GM12878 (cell line): Measurements from ENCODE around the gene OVOL1. TPM values are rescaled to one million over a fixed set of nuclear protein-coding genes. Genes with fewer than 3 reads are reported as not detected.
A peak's percentile ranks its signal among the peaks of the same experiment; 100 is the strongest.

Experiments used
- ATAC-seq: fragments of 200-7000 bp; cut with Tn5 transposase; 3 replicates; pipeline ENCODE4 v1.9.1; 2020; ENCODE audit warnings: mild to moderate bottlenecking, moderate library complexity
- BruUV-seq: library from RNA; stranded (reverse); fragments of 400-500 nt; replicated peaks from 2 replicates; lab custom pipeline; 2021; lab: Mats Ljungman, UMichigan
- CTCF ChIA-PET: fragments of 300-600 bp; sonication (Branson Sonifier 250); formaldehyde crosslinking; extraction: SDS; loops from one replicate; lab custom pipeline; 2021; ENCODE audit warnings: inconsistent platforms; lab: Yijun Ruan, JAX
- POLR2A ChIA-PET: fragments of 350-600 bp; formaldehyde crosslinking; extraction: SDS; loops from one replicate; lab custom pipeline; 2021; ENCODE audit warnings: inconsistent platforms; lab: Charles Lee
- RAD21 ChIA-PET: fragments of 300-600 bp; sonication (Branson Sonifier 250); formaldehyde crosslinking; loops from one replicate; lab custom pipeline; 2023; ENCODE audit warnings: antibody characterized with exemption; ENCODE audit not compliant: unreplicated experiment; lab: Charles Lee
- SMC1A ChIA-PET: fragments of 300-600 bp; sonication (Branson Sonifier 250); formaldehyde crosslinking; loops from one replicate; lab custom pipeline; 2023; ENCODE audit not compliant: unreplicated experiment, uncharacterized antibody; lab: Charles Lee
- DNase-seq: peaks from one replicate; pipeline ENCODE4 v3.0.0-alpha.2; 2011; ENCODE audit warnings: low read depth, low spot score
- FAIRE-seq: peaks from 3 replicates; lab custom pipeline; 2011; peaks lifted over from hg19 to GRCh38; lab: Jason Lieb, UNC
- H2AFZ ChIP-seq: 2 replicates; pipeline ENCODE4 v1.6.0; 2011; ENCODE audit warnings: low read depth, low read length, control low read depth; ENCODE audit not compliant: control insufficient read depth
- H3K27ac ChIP-seq: 2 replicates; pipeline ENCODE4 v1.5.1; 2011; ENCODE audit warnings: control low read depth; ENCODE audit not compliant: control insufficient read depth, insufficient read depth
- H3K27me3 ChIP-seq, 2 experiments: replicated peaks in 1 of 2; 2 replicates each; pipeline versions ENCODE4 v1.6.0 to v1.6.1; 2011; ENCODE audit warnings: low read length in 1 of 2; ENCODE audit not compliant: control insufficient read depth in 2 of 2, insufficient read depth in 2 of 2
- H3K36me3 ChIP-seq, 2 experiments: 2 replicates each; pipeline ENCODE4 v1.5.1; 2011; ENCODE audit warnings: low read length in 1 of 2; ENCODE audit not compliant: control insufficient read depth in 2 of 2, insufficient read depth in 2 of 2
- H3K4me1 ChIP-seq: 2 replicates; pipeline ENCODE4 v1.6.1; 2011; ENCODE audit warnings: mild to moderate bottlenecking, low read length, moderate library complexity, mixed read lengths; ENCODE audit not compliant: control insufficient read depth, insufficient read depth
- H3K4me2 ChIP-seq: 2 replicates; pipeline ENCODE4 v1.6.0; 2011; ENCODE audit warnings: control low read depth; ENCODE audit not compliant: control insufficient read depth, insufficient read depth
- H3K4me3 ChIP-seq: fragments of 200-600 bp; sonication (generic); 2 replicates; pipeline ENCODE4 v1.5.1; 2016
- H3K79me2 ChIP-seq: 2 replicates; pipeline ENCODE4 v1.6.0; 2011; ENCODE audit warnings: low read length; ENCODE audit not compliant: control insufficient read depth, insufficient read depth
- H3K9ac ChIP-seq: 2 replicates; pipeline ENCODE4 v1.8.0; 2011; ENCODE audit warnings: low read length, control low read depth, mixed read lengths; ENCODE audit not compliant: control insufficient read depth, insufficient read depth
- H3K9me3 ChIP-seq: replicated peaks from 3 replicates; pipeline ENCODE4 v1.5.1; 2011; ENCODE audit warnings: mild to moderate bottlenecking, low read length; ENCODE audit not compliant: control insufficient read depth, insufficient read depth
- H4K20me1 ChIP-seq: 2 replicates; pipeline ENCODE4 v1.6.0; 2011; ENCODE audit not compliant: control insufficient read depth, insufficient read depth
- BHLHE40 ChIP-seq, 2 experiments: fragments of 450-650 bp in 1 of 2; IDR thresholded peaks; 2 replicates each; pipeline ENCODE4 v1.6.1; 2011 to 2017; ENCODE audit warnings: low read depth in 2 of 2, borderline replicate concordance in 1 of 2, improper control_type of control experiment in 1 of 2, low read length in 1 of 2, mild to moderate bottlenecking in 1 of 2
- BRCA1 ChIP-seq: IDR thresholded peaks from 2 replicates; pipeline ENCODE4 v1.6.1; 2011; ENCODE audit warnings: low read depth, low read length, improper control_type of control experiment
- CBX5 ChIP-seq: sonication (generic); IDR thresholded peaks from 2 replicates; pipeline ENCODE4 v1.6.1; 2016; ENCODE audit warnings: low read depth, moderate library complexity, mild to moderate bottlenecking, inconsistent platforms
- CREB1 ChIP-seq: IDR thresholded peaks from 2 replicates; pipeline ENCODE4 v1.6.1; 2012; ENCODE audit warnings: low read depth, mild to moderate bottlenecking, inconsistent platforms
- CREM ChIP-seq: IDR thresholded peaks from 2 replicates; pipeline ENCODE4 v1.6.1; 2014; ENCODE audit warnings: antibody characterized with exemption, low read depth
- DPF2 ChIP-seq: fragments of 450-650 bp; IDR thresholded peaks from 2 replicates; pipeline ENCODE4 v1.6.1; 2017; ENCODE audit warnings: mild to moderate bottlenecking
- ETV6 ChIP-seq, 2 experiments: fragments of 450-650 bp in 1 of 2; IDR thresholded peaks in 1 of 2; conservative IDR thresholded peaks in 1 of 2; 2 replicates each; pipeline ENCODE4 v1.6.1; 2014; ENCODE audit warnings: antibody characterized with exemption in 1 of 2, borderline replicate concordance in 1 of 2, low read depth in 1 of 2, mild to moderate bottlenecking in 1 of 2, moderate library complexity in 1 of 2
- LARP7 ChIP-seq: fragments of 450-650 bp; IDR thresholded peaks from 2 replicates; pipeline ENCODE4 v1.6.1; 2017; ENCODE audit warnings: mild to moderate bottlenecking
- RELA ChIP-seq: fragments of 450-650 bp; IDR thresholded peaks from 2 replicates; pipeline ENCODE4 v1.8.0; 2014; ENCODE audit warnings: borderline replicate concordance; ENCODE audit not compliant: partially characterized antibody
- SIN3A ChIP-seq: IDR thresholded peaks from 2 replicates; pipeline ENCODE4 v1.6.1; 2012; ENCODE audit warnings: low read depth, low read length, improper control_type of control experiment
- STAT3 ChIP-seq: IDR thresholded peaks from 2 replicates; pipeline ENCODE4 v1.6.1; 2011; ENCODE audit warnings: low read depth, low read length, improper control_type of control experiment
- SUPT20H ChIP-seq: IDR thresholded peaks from 2 replicates; pipeline ENCODE4 v1.6.1; 2011; ENCODE audit warnings: low read depth, mild to moderate bottlenecking, low read length, moderate library complexity, borderline replicate concordance; ENCODE audit not compliant: control insufficient read depth
- ZSCAN29 ChIP-seq: fragments of 450-650 bp; IDR thresholded peaks from 2 replicates; pipeline ENCODE4 v1.6.1; 2017; ENCODE audit warnings: mild to moderate bottlenecking, moderate library complexity
- WGBS: methylation state at CpG from one replicate; pipeline ENCODE4 v1.1.6; 2016; ENCODE audit warnings: low lambda C conversion rate; ENCODE audit not compliant: insufficient replicate concordance, insufficient coverage; ENCODE audit errors: missing lambda C conversion rate; 5-methylcytosine and 5-hydroxymethylcytosine counted together
- in situ Hi-C: fragments of 300-500 bp; cut with MboI; formaldehyde crosslinking; loops from 9 replicates; pipeline ENCODE4 v1.14.3; 2018; ENCODE audit warnings: mixed read lengths
- intact Hi-C: fragments of 100-400 bp; cut with micrococcal nuclease; formaldehyde crosslinking; loops from one replicate; pipeline ENCODE4 v1.14.2; 2022; ENCODE audit not compliant: unreplicated experiment
- polyA plus RNA-seq, 11 experiments: library from polyadenylated mRNA; depleted of rRNA in 4 of 11; unstranded in 6 of 11; stranded (reverse) in 5 of 11; fragments of >200 nt; fragmentation: Nextera tagmentation in 4 of 11; fragmentation: Illumina TruSeq in 1 of 11; extraction: Ambion mirVana in 4 of 11; extraction: Trizol in 1 of 11; gene quantifications; 1 replicate in 1 of 11; 2 replicates in 10 of 11; pipeline versions ENCODE4 v1.2.1 to v1.2.3, GENCODE V29; 2011 to 2016; ENCODE audit warnings: inconsistent platforms in 2 of 11, missing spikeins in 2 of 11, low read depth in 1 of 11
- total RNA-seq, 4 experiments: library from RNA; depleted of rRNA in 3 of 4; stranded (reverse); fragments of >200 nt in 3 of 4; fragmentation: Illumina TruSeq in 1 of 4; extraction: Trizol in 1 of 4; gene quantifications; 2 replicates each; pipeline versions ENCODE4 v1.2.1 to v1.2.3, GENCODE V29; 2013 to 2021
- TF ChIP-seq, protein P1 (sequence below): fragments of 450-650 bp; IDR thresholded peaks from 2 replicates; pipeline ENCODE4 v1.6.1; 2017; ENCODE audit warnings: low read depth, mild to moderate bottlenecking, moderate library complexity
- TF ChIP-seq, protein P2 (sequence below), 3 experiments: IDR thresholded peaks in 2 of 3; conservative IDR thresholded peaks in 1 of 3; 2 replicates each; pipeline ENCODE4 v1.5.1; 2011; ENCODE audit warnings: low read depth in 3 of 3, low read length in 3 of 3, mild to moderate bottlenecking in 3 of 3, control low read depth in 2 of 3, moderate library complexity in 2 of 3, inconsistent platforms in 1 of 3, mixed read lengths in 1 of 3; ENCODE audit not compliant: control insufficient read depth in 2 of 3, insufficient read depth in 1 of 3; ENCODE audit errors: extremely low read depth in 1 of 3
- TF ChIP-seq, protein P3 (sequence below): IDR thresholded peaks from 2 replicates; pipeline ENCODE4 v1.6.1; 2011; ENCODE audit warnings: mild to moderate bottlenecking, low read depth, low read length, moderate library complexity; ENCODE audit not compliant: insufficient replicate concordance

The OVOL1 gene
- total and polyA plus RNA-seq, 10 of the 15 experiments (the other 5 are each of a cell fraction or from before 2014, with no cell fraction given) = 0.04 to 0.96 (median 0.09) TPM; not detected in 7

DNA sequence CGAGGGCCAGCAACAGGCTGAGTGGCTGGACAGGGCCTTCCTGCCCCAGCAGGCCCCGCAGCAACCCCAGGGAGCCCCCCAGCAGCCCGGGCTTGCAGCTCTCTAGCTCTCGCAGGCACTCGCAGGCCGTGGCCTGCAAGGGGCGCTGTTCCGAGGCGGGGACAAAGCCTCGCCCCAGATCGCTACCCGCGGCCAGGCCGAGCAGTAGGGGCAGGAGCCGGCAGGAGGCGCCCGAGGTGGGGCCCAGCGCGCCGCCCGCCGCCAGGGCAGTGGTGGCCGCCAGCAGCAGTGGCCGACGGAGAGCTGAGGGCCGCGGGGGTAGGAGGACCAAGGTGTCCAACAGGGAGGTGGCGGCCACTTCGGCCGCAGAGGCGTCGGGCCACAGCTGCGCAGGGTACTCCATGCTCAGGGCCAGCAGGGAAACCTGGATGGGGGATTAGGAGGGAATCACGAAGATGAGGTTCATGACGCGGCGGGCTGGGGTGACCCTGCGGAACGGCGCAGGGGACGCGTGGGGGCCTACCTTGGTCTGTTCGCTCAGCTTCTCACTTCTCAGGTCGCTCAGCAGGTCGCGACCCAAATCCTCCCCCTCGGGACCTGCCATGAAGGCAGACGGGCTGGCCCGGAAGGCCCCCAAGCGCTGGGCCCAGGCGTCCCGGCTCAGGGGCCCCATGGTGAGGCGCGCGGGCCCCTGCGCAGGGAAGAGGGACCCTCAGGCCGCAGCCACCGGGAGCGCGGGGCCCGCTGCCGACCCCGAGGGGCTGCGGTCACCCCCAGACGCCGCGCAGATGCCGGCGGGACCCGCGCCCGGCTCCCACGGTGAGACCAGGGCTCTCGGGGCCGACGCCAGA lies 6.7 kb upstream of the OVOL1 start:
- no peak for FAIRE-seq
- Histone ChIP-seq H3K9ac (peak overlapping the region; percentile 57), H3K79me2 (peaks cover 10% of the 10 kb centered on the region), H3K27me3 (no peaks in the 10 kb centered on the region), H3K4me2 (peak overlapping the region; percentile 73), H3K9me3 (no peaks in the 10 kb centered on the region), H3K4me1 (peaks cover 16% of the 10 kb centered on the region), H3K4me3 (peak overlapping the region; percentile 80), H3K27ac (peak overlapping the region; percentile 61), H4K20me1 (no peaks in the 10 kb centered on the region; the same call in 1 of the 2 replicates), H2AFZ (peak overlapping the region; percentile 77), H3K36me3 (peaks cover 3 to 4% of the 10 kb centered on the region in 2 experiments; a peak in 3 of 4 replicates)
- 2% methylated on average over 73 of the region's 76 CpGs for WGBS
- peak; percentile 21 for DNase-seq
- ATAC-seq = peak; percentile 94
- ChIA-PET RAD21 (interaction anchor here (0.6 to 5.4 kb wide), 26 partner anchors 9 to 356 kb away, joined by 3 to 91 read pairs (median 4); partner anchors contain the start of genes CCDC85B, FIBP, KAT5 and PCNX3), SMC1A (interaction anchor here (0.6 to 2.5 kb wide), 12 partner anchors 10 to 907 kb away, joined by 3 to 41 read pairs (median 5); partner anchors contain the start of gene RNASEH2C), CTCF (interaction anchor here (0.5 to 8.7 kb wide), 45 partner anchors 10 to 298 kb away, joined by 3 to 192 read pairs (median 6); partner anchors contain the start of genes EHBP1L1, FIBP, KAT5 and MUS81), POLR2A (interaction anchor here (0.6 to 2.3 kb wide), 13 partner anchors 9 to 132 kb away, joined by 3 to 17 read pairs (median 4); partner anchors contain the start of genes CCDC85B, KAT5 and RNASEH2C)
- BruUV-seq = TSS peak; percentile 42
- intact Hi-C loops = loop anchor here (1.0 to 5.0 kb wide), 2 partner anchors 38 to 68 kb away; partner anchors contain the start of gene KAT5
- in situ Hi-C loops = loop anchor here (5.0 kb wide), 2 partner anchors 42 to 68 kb away; partner anchors contain the start of gene KAT5
- TF ChIP-seq, protein P1, sequence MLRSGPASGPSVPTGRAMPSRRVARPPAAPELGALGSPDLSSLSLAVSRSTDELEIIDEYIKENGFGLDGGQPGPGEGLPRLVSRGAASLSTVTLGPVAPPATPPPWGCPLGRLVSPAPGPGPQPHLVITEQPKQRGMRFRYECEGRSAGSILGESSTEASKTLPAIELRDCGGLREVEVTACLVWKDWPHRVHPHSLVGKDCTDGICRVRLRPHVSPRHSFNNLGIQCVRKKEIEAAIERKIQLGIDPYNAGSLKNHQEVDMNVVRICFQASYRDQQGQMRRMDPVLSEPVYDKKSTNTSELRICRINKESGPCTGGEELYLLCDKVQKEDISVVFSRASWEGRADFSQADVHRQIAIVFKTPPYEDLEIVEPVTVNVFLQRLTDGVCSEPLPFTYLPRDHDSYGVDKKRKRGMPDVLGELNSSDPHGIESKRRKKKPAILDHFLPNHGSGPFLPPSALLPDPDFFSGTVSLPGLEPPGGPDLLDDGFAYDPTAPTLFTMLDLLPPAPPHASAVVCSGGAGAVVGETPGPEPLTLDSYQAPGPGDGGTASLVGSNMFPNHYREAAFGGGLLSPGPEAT = no peak
- TF ChIP-seq BRCA1 (no peak), ZSCAN29 (0 out of 2 replicates have a peak, but pooled peaks have one; percentile 28), STAT3 (no peak), CREM (0 out of 2 replicates have a peak, but pooled peaks have one; percentile 21), CBX5 (0 out of 2 replicates have a peak, but pooled peaks have one; percentile 49), ETV6 (conservative IDR thresholded peaks at IDR 0.05 in 1 of 2, IDR thresholded peaks at IDR 0.05 in 1 of 2; ENCODE audit: borderline replicate concordance in 1 of 2, low read depth in 1 of 2) (no peak), CREB1 (no peak), BHLHE40 (IDR thresholded peaks at IDR 0.05; ENCODE audit: borderline replicate concordance in 1 of 2, low read depth in 2 of 2, low read length in 1 of 2) (peak; percentile 54 to 65; a peak in 3 of 4 replicates), DPF2 (0 out of 2 replicates have a peak, but pooled peaks have one; percentile 52), LARP7 (peak; percentile 82; the same call in 1 of the 2 replicates), SUPT20H (no peak), SIN3A (peak; percentile 89), RELA (peak; percentile 14)
- TF ChIP-seq, protein P2, sequence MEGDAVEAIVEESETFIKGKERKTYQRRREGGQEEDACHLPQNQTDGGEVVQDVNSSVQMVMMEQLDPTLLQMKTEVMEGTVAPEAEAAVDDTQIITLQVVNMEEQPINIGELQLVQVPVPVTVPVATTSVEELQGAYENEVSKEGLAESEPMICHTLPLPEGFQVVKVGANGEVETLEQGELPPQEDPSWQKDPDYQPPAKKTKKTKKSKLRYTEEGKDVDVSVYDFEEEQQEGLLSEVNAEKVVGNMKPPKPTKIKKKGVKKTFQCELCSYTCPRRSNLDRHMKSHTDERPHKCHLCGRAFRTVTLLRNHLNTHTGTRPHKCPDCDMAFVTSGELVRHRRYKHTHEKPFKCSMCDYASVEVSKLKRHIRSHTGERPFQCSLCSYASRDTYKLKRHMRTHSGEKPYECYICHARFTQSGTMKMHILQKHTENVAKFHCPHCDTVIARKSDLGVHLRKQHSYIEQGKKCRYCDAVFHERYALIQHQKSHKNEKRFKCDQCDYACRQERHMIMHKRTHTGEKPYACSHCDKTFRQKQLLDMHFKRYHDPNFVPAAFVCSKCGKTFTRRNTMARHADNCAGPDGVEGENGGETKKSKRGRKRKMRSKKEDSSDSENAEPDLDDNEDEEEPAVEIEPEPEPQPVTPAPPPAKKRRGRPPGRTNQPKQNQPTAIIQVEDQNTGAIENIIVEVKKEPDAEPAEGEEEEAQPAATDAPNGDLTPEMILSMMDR (IDR thresholded peaks at IDR 0.05 in 2 of 3, conservative IDR thresholded peaks at IDR 0.05 in 1 of 3; ENCODE audit: control insufficient read depth in 2 of 3, extremely low read depth in 1 of 3, insufficient read depth in 1 of 3, low read depth in 3 of 3, low read length in 3 of 3) = peak; percentile 87 to 98 (median 92)
- TF ChIP-seq, protein P3, sequence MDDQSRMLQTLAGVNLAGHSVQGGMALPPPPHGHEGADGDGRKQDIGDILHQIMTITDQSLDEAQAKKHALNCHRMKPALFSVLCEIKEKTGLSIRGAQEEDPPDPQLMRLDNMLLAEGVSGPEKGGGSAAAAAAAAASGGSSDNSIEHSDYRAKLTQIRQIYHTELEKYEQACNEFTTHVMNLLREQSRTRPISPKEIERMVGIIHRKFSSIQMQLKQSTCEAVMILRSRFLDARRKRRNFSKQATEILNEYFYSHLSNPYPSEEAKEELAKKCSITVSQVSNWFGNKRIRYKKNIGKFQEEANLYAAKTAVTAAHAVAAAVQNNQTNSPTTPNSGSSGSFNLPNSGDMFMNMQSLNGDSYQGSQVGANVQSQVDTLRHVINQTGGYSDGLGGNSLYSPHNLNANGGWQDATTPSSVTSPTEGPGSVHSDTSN = no peak
